Measurements from ENCODE around the gene KRTAP7-1. TPM values are rescaled to one million over a fixed set of nuclear protein-coding genes. Genes with fewer than 3 reads are reported as not detected.
A peak's percentile ranks its signal among the peaks of the same experiment; 100 is the strongest.

Gene KRTAP7-1
- total RNA-seq, 3 donors from 2014 or later (not counting 1 experiment from before 2014, with no cell fraction given) = not detected

DNA sequence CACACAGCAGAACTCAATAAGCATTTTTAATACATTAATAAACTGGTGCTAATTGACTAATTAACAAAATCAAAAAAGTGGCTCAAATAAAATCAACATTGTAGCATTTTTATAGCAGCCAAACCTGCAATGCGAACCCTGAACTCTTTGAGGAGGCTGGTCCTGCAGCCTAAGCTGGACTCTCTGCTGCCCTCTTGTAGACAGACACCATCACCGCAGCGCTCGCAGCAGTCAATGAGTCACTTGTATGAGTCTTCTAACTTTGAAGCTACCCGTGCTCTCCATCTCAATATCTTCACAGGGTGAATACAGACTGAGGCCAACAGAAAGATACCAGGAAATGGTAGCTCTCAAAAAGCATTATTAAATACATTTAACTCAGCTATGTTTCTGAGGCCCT lies 9.7 kb upstream of the KRTAP7-1 start:
- no peak overlapping the region for H3K27ac Mint-ChIP-seq
- peak in 1 of 2 donors; percentile 20 for DNase-seq
- H3K36me3 Mint-ChIP-seq = no peaks in the 10 kb centered on the region
- H3K4me3 Mint-ChIP-seq = no peak overlapping the region
- intact Hi-C loops (cut with micrococcal nuclease) = no loop called here
- H3K9me3 Mint-ChIP-seq = no peaks in the 10 kb centered on the region
- H3K27me3 Mint-ChIP-seq (ENCODE audit: low read depth in 2 of 2) = no peaks in the 10 kb centered on the region
- 32% methylated on average over 5 of the region's 5 CpGs for WGBS (ENCODE audit: insufficient coverage)
- no peaks in the 10 kb centered on the region for H3K4me1 ChIP-seq (ENCODE audit: control insufficient read depth, insufficient read depth, low read length)
- H3K27me3 ChIP-seq (ENCODE audit: control insufficient read depth, insufficient read depth, low read length) = no peaks in the 10 kb centered on the region
- no peaks in the 10 kb centered on the region for H3K36me3 ChIP-seq (ENCODE audit: control insufficient read depth, insufficient read depth, low read length)
- no peak overlapping the region for H3K4me3 ChIP-seq (ENCODE audit: low read length)
- H3K9me3 ChIP-seq (ENCODE audit: control insufficient read depth, insufficient read depth, low read length) = no peaks in the 10 kb centered on the region
- no peak for ATAC-seq
- no peak overlapping the region for H3K27ac ChIP-seq (ENCODE audit: low read length)
- TF ChIP-seq, protein P1, sequence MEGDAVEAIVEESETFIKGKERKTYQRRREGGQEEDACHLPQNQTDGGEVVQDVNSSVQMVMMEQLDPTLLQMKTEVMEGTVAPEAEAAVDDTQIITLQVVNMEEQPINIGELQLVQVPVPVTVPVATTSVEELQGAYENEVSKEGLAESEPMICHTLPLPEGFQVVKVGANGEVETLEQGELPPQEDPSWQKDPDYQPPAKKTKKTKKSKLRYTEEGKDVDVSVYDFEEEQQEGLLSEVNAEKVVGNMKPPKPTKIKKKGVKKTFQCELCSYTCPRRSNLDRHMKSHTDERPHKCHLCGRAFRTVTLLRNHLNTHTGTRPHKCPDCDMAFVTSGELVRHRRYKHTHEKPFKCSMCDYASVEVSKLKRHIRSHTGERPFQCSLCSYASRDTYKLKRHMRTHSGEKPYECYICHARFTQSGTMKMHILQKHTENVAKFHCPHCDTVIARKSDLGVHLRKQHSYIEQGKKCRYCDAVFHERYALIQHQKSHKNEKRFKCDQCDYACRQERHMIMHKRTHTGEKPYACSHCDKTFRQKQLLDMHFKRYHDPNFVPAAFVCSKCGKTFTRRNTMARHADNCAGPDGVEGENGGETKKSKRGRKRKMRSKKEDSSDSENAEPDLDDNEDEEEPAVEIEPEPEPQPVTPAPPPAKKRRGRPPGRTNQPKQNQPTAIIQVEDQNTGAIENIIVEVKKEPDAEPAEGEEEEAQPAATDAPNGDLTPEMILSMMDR (IDR thresholded peaks at IDR 0.05) = no peak
- H3K4me1 Mint-ChIP-seq = no peaks in the 10 kb centered on the region

DNA sequence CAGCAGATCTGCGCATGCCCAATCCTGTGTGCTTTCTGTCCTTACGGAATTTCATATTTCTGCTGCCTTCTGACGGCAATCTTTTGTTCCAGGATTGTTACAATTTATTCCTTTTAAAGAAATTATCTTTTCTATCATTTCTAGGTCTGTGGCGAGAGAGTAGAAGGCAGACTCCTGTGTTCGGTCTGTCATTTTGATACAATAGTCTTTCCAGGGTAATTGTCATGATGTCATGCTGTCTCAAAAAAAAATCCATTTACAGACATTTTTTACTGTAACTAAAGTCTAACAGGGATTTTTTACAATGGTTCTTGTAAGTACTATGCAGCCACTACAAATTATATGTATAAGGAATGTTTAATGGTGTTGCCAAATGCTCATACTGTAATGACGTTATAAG lies 9.0 kb upstream of the KRTAP7-1 start:
- no peaks in the 10 kb centered on the region for H3K27me3 ChIP-seq (ENCODE audit: control insufficient read depth, insufficient read depth, low read length)
- intact Hi-C loops (cut with micrococcal nuclease) = no loop called here
- WGBS (ENCODE audit: insufficient coverage) = 93% methylated on average over 6 of the region's 6 CpGs
- H3K4me1 ChIP-seq (ENCODE audit: control insufficient read depth, insufficient read depth, low read length) = no peaks in the 10 kb centered on the region
- Mint-ChIP-seq H3K9me3 (no peaks in the 10 kb centered on the region), H3K4me1 (no peaks in the 10 kb centered on the region), H3K27ac (no peak overlapping the region), H3K27me3 (ENCODE audit: low read depth in 2 of 2) (no peaks in the 10 kb centered on the region), H3K4me3 (no peak overlapping the region), H3K36me3 (no peaks in the 10 kb centered on the region)
- DNase-seq = no peak
- H3K36me3 ChIP-seq (ENCODE audit: control insufficient read depth, insufficient read depth, low read length) = no peaks in the 10 kb centered on the region
- ATAC-seq = no peak
- H3K9me3 ChIP-seq (ENCODE audit: control insufficient read depth, insufficient read depth, low read length) = no peaks in the 10 kb centered on the region
- no peak overlapping the region for H3K27ac ChIP-seq (ENCODE audit: low read length)
- TF ChIP-seq, protein P1 (IDR thresholded peaks at IDR 0.05) = no peak
- no peak overlapping the region for H3K4me3 ChIP-seq (ENCODE audit: low read length)

DNA sequence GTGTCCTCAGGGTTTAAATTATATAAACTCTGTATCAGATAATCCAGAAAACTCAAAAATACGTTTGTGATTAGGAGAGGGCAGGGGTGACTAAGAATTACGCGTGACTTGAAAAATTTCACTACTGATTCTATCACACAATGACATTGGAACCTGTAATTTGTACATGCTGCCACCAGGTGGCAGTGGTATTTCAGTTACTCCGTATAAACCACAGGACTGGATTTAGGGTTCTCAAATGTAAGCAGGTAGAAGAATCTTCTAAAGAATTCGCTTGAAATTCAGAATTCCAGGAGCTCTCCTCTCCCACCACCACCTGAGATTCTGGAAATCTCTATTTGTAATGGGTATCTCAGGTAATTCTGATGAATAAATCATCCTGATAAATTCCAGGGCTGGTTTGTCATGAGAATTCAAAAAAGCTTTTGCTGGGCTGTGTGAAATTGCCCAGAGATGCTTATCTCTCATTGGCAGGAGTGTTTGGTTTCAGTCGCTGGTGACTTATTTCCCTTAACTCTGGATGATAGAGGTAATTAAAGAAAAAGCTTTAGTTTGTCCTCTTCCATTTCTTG lies 1.7 kb upstream of the KRTAP7-1 start:
- intact Hi-C loops (cut with micrococcal nuclease) = loop anchor here (1.0 kb wide), 1 partner anchor 255 kb away; no protein-coding TSS in a partner anchor
- Histone ChIP-seq H3K4me1 (ENCODE audit: control insufficient read depth, insufficient read depth, low read length) (no peaks in the 10 kb centered on the region), H3K36me3 (ENCODE audit: control insufficient read depth, insufficient read depth, low read length) (no peaks in the 10 kb centered on the region), H3K27me3 (ENCODE audit: control insufficient read depth, insufficient read depth, low read length) (no peaks in the 10 kb centered on the region), H3K9me3 (ENCODE audit: control insufficient read depth, insufficient read depth, low read length) (no peaks in the 10 kb centered on the region), H3K4me3 (ENCODE audit: low read length) (no peak overlapping the region), H3K27ac (ENCODE audit: low read length) (no peak overlapping the region)
- H3K27ac Mint-ChIP-seq = no peak overlapping the region
- H3K4me3 Mint-ChIP-seq = no peak overlapping the region
- H3K9me3 Mint-ChIP-seq = peaks cover 2 to 3% of the 10 kb centered on the region in 2 donors
- H3K36me3 Mint-ChIP-seq = no peaks in the 10 kb centered on the region
- H3K27me3 Mint-ChIP-seq (ENCODE audit: low read depth in 2 of 2) = no peaks in the 10 kb centered on the region
- WGBS (ENCODE audit: insufficient coverage) = 58% methylated on average over 4 of the region's 6 CpGs
- TF ChIP-seq, protein P1 (IDR thresholded peaks at IDR 0.05) = peak; percentile 59
- ATAC-seq (no peak), DNase-seq (peak in 1 of 2 donors; percentile 66)
- no peaks in the 10 kb centered on the region for H3K4me1 Mint-ChIP-seq

Measured in natural killer cell (primary cell).